ENCODE results near the gene FRMD3.

Gene FRMD3

DNA sequence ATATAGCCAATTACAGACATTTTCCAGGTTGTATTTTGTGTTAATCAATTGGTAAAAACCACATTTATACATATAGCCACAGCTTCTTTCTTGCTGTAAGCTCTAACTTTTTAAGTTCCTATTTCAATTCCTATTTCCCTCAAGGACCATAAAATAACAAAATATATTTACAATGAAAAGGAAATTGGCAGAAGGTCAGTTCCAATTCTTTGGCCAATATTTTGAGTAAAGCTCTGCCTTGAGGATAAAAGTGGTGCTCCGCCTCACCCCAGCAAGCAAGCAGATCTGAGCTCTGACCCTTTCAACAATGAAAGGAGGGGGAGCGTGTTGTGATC lies 271.9 kb downstream of the FRMD3 start:
- H3K36me3 ChIP-seq (ENCODE audit: control insufficient read depth, insufficient read depth, low read length), result no peaks in the 10 kb centered on the region
- H3K9me3 ChIP-seq (ENCODE audit: control insufficient read depth, insufficient read depth, low read length), result no peaks in the 10 kb centered on the region
- no peak overlapping the region for H3K9ac ChIP-seq (ENCODE audit: low read depth, low read length)
- no peaks in the 10 kb centered on the region for H3K4me1 ChIP-seq (ENCODE audit: control insufficient read depth, insufficient read depth, low read length)
- no peak overlapping the region for H3K4me3 ChIP-seq (ENCODE audit: low read depth, low read length)
- no peaks in the 10 kb centered on the region for H3K27me3 ChIP-seq (ENCODE audit: control insufficient read depth, insufficient read depth, low read length)

DNA sequence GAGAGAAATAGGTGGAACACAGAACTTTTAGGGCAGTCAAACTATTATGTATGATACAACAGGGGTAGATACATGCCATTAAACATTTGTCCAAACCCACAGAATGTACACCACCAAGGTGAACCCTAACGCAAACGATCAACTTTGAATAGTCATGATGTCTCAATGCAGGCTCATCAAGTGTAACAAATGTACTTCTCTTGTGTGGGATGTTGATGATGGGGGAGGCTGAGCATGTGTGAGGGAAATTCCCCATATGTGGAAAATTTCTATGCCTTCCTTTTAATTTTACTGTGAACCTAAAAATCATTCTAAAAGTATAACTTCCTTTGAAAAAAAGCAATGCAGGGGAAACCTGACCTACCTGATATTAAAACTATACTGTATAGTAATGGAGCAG lies 273.9 kb downstream of the FRMD3 start:
- Histone ChIP-seq H3K27me3 (ENCODE audit: control insufficient read depth, insufficient read depth, low read length) (no peaks in the 10 kb centered on the region), H3K4me1 (ENCODE audit: control insufficient read depth, insufficient read depth, low read length) (no peaks in the 10 kb centered on the region), H3K9ac (ENCODE audit: low read depth, low read length) (no peak overlapping the region), H3K9me3 (ENCODE audit: control insufficient read depth, insufficient read depth, low read length) (no peaks in the 10 kb centered on the region), H3K4me3 (ENCODE audit: low read depth, low read length) (no peak overlapping the region), H3K36me3 (ENCODE audit: control insufficient read depth, insufficient read depth, low read length) (no peaks in the 10 kb centered on the region)

DNA sequence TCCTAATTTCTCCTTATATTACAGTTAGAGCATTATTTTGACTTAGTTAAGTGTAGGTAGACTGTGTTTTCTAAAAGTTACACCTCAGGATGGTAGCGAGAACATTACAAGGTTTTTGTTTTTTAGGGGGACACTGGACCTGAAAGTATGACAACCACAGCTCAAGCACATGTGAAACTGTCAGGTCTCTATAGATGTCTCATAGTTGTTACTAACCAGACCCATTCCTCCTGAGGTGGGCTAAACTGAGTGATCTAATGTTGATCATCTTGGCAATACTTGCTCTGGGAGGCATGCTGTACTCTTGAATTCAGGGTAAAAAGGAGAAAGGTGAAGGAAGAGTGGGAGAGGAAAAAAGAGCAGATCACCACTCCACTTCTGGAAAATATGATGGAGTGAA lies 278.6 kb downstream of the FRMD3 start:
- Histone ChIP-seq H3K4me3 (ENCODE audit: low read depth, low read length) (no peak overlapping the region), H3K36me3 (ENCODE audit: control insufficient read depth, insufficient read depth, low read length) (no peaks in the 10 kb centered on the region), H3K9ac (ENCODE audit: low read depth, low read length) (no peak overlapping the region), H3K9me3 (ENCODE audit: control insufficient read depth, insufficient read depth, low read length) (no peaks in the 10 kb centered on the region), H3K27me3 (ENCODE audit: control insufficient read depth, insufficient read depth, low read length) (no peaks in the 10 kb centered on the region), H3K4me1 (ENCODE audit: control insufficient read depth, insufficient read depth, low read length) (no peaks in the 10 kb centered on the region)

DNA sequence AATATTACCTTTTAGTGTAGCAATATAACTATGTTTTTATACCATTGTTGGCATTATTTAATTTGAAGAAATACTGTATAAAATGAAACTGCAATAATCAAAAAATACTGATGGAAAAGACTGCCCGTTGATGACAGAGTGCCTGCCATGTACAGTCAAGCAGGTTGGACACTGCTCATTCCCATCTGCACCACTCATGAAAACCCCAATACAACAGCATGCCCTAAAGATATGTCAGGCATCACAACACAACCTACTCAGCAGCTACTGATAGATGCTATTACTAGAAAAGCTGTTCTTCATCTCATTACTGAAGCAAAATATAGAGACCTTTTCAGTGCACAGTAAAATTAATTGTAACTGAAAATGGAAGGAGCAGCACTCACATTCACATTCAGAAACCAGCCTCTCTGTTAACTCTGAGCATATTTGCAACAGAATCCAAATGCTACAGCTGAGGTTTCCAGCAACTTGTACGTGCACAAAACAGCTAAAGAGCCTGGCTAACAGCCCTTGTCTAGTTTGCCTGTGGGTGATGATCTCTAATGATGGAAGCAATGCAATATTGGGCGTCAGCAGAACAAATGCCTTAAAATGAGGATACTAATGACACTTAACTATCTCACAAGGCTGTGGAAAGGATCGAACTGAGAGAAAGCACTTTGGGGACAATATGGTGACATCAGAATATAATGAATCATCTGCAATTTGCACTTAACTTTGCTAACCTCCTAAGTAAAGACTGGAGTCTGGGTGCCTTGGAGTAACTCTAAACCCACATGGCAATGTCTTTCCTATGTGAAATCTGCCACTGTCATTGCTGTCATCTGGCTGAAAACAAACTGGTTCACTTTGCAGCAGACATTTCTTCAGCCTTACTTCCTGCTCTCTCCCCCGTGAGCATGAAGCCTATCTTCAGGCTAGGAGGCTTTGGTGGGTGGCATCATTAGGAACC lies 280.0 kb downstream of the FRMD3 start:
- no peaks in the 10 kb centered on the region for H3K9me3 ChIP-seq (ENCODE audit: control insufficient read depth, insufficient read depth, low read length)
- H3K4me3 ChIP-seq (ENCODE audit: low read depth, low read length), result no peak overlapping the region
- no peaks in the 10 kb centered on the region for H3K27me3 ChIP-seq (ENCODE audit: control insufficient read depth, insufficient read depth, low read length)
- H3K36me3 ChIP-seq (ENCODE audit: control insufficient read depth, insufficient read depth, low read length), result no peaks in the 10 kb centered on the region
- H3K9ac ChIP-seq (ENCODE audit: low read depth, low read length), result no peak overlapping the region
- H3K4me1 ChIP-seq (ENCODE audit: control insufficient read depth, insufficient read depth, low read length), result no peaks in the 10 kb centered on the region

DNA sequence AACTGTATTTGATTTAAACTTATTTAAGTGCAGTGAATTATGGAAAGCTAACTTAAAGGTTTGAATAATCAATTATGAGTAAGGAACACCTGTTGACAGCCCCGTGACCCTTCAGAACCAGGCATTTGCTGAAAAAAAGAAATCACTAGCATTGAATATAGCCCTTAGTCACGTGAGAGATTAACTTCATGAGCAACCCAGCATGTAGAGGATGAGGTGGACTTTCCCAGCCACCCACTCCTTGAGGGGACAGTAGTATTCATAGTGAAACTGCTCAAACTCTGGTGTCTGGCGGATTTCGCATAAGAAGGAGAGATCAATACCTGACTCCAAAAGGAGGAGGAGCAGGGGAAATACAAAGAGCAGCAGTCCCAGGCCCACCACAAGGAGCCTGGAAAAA lies 290.5 kb downstream of the FRMD3 start:
- H3K9ac ChIP-seq (ENCODE audit: low read depth, low read length), result no peak overlapping the region
- no peaks in the 10 kb centered on the region for H3K4me1 ChIP-seq (ENCODE audit: control insufficient read depth, insufficient read depth, low read length)
- no peaks in the 10 kb centered on the region for H3K27me3 ChIP-seq (ENCODE audit: control insufficient read depth, insufficient read depth, low read length)
- no peaks in the 10 kb centered on the region for H3K9me3 ChIP-seq (ENCODE audit: control insufficient read depth, insufficient read depth, low read length)
- H3K4me3 ChIP-seq (ENCODE audit: low read depth, low read length), result no peak overlapping the region
- H3K36me3 ChIP-seq (ENCODE audit: control insufficient read depth, insufficient read depth, low read length), result no peaks in the 10 kb centered on the region

DNA sequence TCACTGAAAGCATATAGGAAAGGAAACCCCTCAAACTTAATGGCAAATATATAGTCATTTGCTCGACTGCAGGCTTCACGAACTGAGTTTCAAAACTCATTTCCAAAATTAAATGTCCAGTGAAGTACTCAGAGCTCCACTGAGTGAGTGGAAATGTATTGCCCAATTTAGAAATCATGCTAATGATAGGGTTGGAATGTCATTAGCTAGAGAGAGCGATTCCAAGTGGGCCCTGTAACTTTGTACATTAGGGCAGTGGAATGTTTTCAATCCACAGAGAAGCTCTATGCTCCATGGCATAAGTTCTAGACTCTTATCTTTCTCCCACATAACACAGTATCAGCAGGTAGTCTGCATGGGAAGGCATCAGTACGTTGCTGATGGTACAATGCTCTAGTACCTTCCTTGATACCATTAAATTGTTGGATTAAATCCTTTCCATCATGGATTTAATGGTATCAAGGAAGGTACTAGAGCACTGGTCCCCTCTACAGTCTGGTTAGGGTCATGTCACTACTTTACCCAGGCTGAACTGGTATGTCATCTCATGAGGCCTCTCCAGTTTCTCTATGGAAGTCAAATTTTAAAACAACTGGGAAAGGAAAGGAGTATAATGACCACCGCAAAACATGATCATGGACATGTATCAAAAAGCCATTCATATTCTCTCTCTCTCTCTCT lies 292.1 kb downstream of the FRMD3 start:
- Histone ChIP-seq H3K9ac (ENCODE audit: low read depth, low read length) (no peak overlapping the region), H3K4me3 (ENCODE audit: low read depth, low read length) (no peak overlapping the region), H3K27me3 (ENCODE audit: control insufficient read depth, insufficient read depth, low read length) (no peaks in the 10 kb centered on the region), H3K36me3 (ENCODE audit: control insufficient read depth, insufficient read depth, low read length) (no peaks in the 10 kb centered on the region), H3K4me1 (ENCODE audit: control insufficient read depth, insufficient read depth, low read length) (no peaks in the 10 kb centered on the region), H3K9me3 (ENCODE audit: control insufficient read depth, insufficient read depth, low read length) (no peaks in the 10 kb centered on the region)

DNA sequence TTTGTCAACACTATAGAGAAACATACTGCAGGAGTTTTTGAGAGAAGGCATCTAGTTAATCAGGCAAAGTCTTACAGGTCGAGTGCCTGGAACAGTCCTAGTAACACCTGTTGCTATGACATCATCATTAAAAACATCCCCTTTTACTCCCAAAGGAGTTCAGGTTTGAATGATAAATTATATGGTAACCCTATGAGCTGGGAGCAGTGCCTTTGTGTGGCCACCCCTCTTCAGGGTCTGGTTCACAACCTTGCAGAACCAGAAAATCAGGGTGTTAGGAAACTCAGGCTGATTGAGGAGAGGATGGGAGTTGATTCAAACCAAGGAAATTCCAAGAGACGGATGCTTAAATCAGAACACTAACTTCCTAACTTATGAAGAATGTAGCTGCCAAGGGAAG lies 296.1 kb downstream of the FRMD3 start:
- H3K4me3 ChIP-seq (ENCODE audit: low read depth, low read length), result no peak overlapping the region
- H3K27me3 ChIP-seq (ENCODE audit: control insufficient read depth, insufficient read depth, low read length), result no peaks in the 10 kb centered on the region
- no peaks in the 10 kb centered on the region for H3K4me1 ChIP-seq (ENCODE audit: control insufficient read depth, insufficient read depth, low read length)
- H3K9me3 ChIP-seq (ENCODE audit: control insufficient read depth, insufficient read depth, low read length), result no peaks in the 10 kb centered on the region
- H3K36me3 ChIP-seq (ENCODE audit: control insufficient read depth, insufficient read depth, low read length), result no peaks in the 10 kb centered on the region
- H3K9ac ChIP-seq (ENCODE audit: low read depth, low read length), result no peak overlapping the region

DNA sequence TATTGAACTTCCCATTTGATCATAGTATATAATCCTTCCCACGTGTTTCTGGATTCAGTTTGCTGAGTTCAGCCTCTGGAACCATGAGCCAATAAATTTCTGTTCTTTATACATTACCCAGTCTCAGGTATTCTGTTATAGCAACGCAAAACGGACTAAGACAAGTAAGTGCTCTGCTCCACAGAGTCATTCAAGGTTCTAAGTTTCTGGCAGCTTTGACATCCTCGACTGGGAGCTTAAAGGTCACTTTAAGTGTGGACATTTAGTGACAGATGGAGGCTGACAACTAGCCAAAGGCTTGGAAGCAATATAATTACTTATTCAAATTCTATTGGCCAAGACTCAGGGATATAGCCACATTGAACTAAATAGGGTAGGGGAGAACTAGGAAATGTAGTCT lies 297.5 kb downstream of the FRMD3 start:
- Histone ChIP-seq H3K9me3 (ENCODE audit: control insufficient read depth, insufficient read depth, low read length) (no peaks in the 10 kb centered on the region), H3K4me3 (ENCODE audit: low read depth, low read length) (no peak overlapping the region), H3K4me1 (ENCODE audit: control insufficient read depth, insufficient read depth, low read length) (no peaks in the 10 kb centered on the region), H3K9ac (ENCODE audit: low read depth, low read length) (no peak overlapping the region), H3K27me3 (ENCODE audit: control insufficient read depth, insufficient read depth, low read length) (no peaks in the 10 kb centered on the region), H3K36me3 (ENCODE audit: control insufficient read depth, insufficient read depth, low read length) (no peaks in the 10 kb centered on the region)

DNA sequence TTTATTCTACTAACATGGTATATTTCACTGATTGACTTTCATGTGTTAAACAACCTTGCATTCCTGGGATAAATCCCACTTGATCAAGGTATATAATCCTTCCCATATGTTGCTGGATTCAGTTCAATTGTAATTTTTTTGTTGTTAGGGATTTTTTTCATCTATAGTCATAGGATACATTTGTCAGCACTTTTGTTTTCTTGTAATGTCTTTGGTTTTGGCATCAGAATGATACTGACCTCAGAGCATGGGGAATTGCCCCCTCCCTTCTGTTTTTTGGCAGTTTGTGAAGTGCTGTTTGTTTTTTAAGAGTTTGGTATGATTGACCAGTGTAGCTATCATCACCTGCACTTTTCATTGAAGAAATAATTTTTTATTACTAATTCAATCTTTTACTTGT lies 298.5 kb downstream of the FRMD3 start:
- H3K9ac ChIP-seq (ENCODE audit: low read depth, low read length), result no peak overlapping the region
- no peaks in the 10 kb centered on the region for H3K36me3 ChIP-seq (ENCODE audit: control insufficient read depth, insufficient read depth, low read length)
- H3K4me3 ChIP-seq (ENCODE audit: low read depth, low read length), result no peak overlapping the region
- H3K9me3 ChIP-seq (ENCODE audit: control insufficient read depth, insufficient read depth, low read length), result no peaks in the 10 kb centered on the region
- no peaks in the 10 kb centered on the region for H3K4me1 ChIP-seq (ENCODE audit: control insufficient read depth, insufficient read depth, low read length)
- H3K27me3 ChIP-seq (ENCODE audit: control insufficient read depth, insufficient read depth, low read length), result no peaks in the 10 kb centered on the region

DNA sequence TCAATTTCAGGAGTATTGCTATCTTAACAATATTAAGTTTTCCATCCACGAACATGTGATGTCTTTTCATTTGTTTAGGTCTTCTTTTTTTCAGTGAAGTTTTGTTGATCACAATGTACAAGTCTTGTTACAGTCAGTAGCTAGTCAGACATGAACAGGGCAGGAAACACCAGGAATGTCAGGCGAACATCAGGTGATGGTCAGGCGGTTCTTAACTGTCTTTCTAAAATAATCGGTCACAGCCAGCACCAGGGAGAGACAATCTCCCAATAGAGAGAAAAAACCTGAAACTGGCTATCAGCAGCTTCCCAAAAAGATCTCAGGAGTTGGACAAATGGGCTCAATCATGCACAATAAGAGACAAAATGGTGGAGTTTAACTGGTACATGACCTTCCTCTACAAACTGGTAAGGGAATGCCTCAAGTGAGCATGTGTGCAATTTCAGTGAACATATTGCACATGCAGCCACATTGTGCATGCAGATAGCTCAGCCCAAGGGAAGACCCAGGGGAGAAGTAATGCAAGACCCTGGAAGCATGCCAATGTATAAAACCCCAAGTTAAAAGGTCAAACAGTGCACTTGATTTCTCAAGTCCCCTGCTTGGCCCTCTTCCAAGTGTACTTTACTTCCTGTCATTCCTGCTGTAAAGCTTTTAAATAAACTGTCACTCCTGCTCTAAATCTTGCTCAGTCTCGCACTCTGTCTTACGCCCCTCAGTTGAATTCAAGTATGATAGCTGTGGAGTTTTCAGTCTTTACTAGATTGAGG lies 299.1 kb downstream of the FRMD3 start:
- Histone ChIP-seq H3K4me3 (ENCODE audit: low read depth, low read length) (no peak overlapping the region), H3K4me1 (ENCODE audit: control insufficient read depth, insufficient read depth, low read length) (no peaks in the 10 kb centered on the region), H3K36me3 (ENCODE audit: control insufficient read depth, insufficient read depth, low read length) (no peaks in the 10 kb centered on the region), H3K9me3 (ENCODE audit: control insufficient read depth, insufficient read depth, low read length) (no peaks in the 10 kb centered on the region), H3K27me3 (ENCODE audit: control insufficient read depth, insufficient read depth, low read length) (no peaks in the 10 kb centered on the region), H3K9ac (ENCODE audit: low read depth, low read length) (no peak overlapping the region)

DNA sequence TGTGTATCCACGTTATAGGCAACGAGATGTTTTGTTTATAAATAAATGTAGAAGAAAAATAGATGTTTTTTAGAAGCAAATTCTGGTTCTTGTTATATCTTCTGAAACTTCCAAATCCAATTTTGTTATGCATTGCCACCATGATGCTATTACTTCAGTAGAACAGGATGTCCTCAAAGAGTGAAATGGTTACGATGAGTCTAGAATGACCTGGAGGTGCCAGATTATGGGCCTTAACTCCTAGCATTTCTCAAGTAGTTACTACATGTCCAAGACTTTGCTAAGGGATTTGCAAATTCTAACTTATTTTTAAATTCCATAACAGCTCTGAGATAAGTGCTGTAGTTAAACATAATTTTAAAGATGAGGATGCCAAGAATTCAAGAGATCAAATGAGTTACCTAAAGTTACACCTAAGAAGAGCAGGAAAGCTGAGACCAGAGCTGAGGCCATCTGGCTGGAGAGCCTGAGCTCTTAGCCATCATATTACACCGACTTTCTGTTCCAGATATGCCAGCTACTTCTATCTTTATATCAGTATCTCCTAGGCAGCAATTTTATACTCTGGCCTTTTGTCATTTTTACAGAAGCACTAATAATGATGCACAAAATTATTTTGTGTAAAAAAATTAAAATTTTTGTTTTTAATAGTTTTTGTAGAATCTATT lies 302.0 kb downstream of the FRMD3 start:
- no peaks in the 10 kb centered on the region for H3K4me1 ChIP-seq (ENCODE audit: control insufficient read depth, insufficient read depth, low read length)
- H3K27me3 ChIP-seq (ENCODE audit: control insufficient read depth, insufficient read depth, low read length), result no peaks in the 10 kb centered on the region
- no peak overlapping the region for H3K9ac ChIP-seq (ENCODE audit: low read depth, low read length)

More for the DNA sequence above, 302.0 kb downstream of the FRMD3 start:
- H3K4me3 ChIP-seq (ENCODE audit: low read depth, low read length), result no peak overlapping the region
- no peaks in the 10 kb centered on the region for H3K36me3 ChIP-seq (ENCODE audit: control insufficient read depth, insufficient read depth, low read length)
- no peaks in the 10 kb centered on the region for H3K9me3 ChIP-seq (ENCODE audit: control insufficient read depth, insufficient read depth, low read length)
